SK-MEL-5 (cell line): ENCODE measurements around the gene NRG2. TPM values are rescaled to one million over a fixed set of nuclear protein-coding genes. Genes with fewer than 3 reads are reported as not detected.

Source experiments
- DNase-seq: peaks from one replicate; pipeline ENCODE4 v3.0.0-alpha.2; 2016; ENCODE audit warnings: low read depth, low spot score
- in situ Hi-C: cut with HindIII; loops from 2 replicates; pipeline ENCODE4 v1.10.0; 2016; ENCODE audit warnings: low sequenced_read_pairs, high pct_unique_total_duplicates, low pct_unique_long_range_greater_than_20kb
- total RNA-seq: library from RNA; depleted of rRNA; stranded (reverse); fragments of >200 nt; shearing (Covaris generic); gene quantifications from 2 replicates; pipeline ENCODE4 v1.2.3, GENCODE V29; 2014

The NRG2 gene
- total RNA-seq, 1 experiment from 2014 or later, result 7.8 TPM

- in situ Hi-C loops, result no loop called here
Observed at GRCh38 chr5:139904816-139905661, 138.1 kb downstream of the NRG2 start.

GRCh38 chr5:139904566-139904815, 138.6 kb downstream of the NRG2 start:
- in situ Hi-C loops, result no loop called here
- no peak for DNase-seq

More at GRCh38 chr5:139904816-139905661, 138.1 kb downstream of the NRG2 start:
- no peak for DNase-seq

GRCh38 chr5:139903795-139904565, 139.1 kb downstream of the NRG2 start:
- DNase-seq, result no peak
- in situ Hi-C loops, result no loop called here

- DNase-seq, result no peak
- in situ Hi-C loops, result no loop called here
Observed at GRCh38 chr5:139903450-139903794, 139.7 kb downstream of the NRG2 start.

GRCh38 chr5:139901986-139902385, 141.1 kb downstream of the NRG2 start:
- DNase-seq, result no peak

GRCh38 chr5:139901251-139901575, 141.9 kb downstream of the NRG2 start:
- DNase-seq, result no peak
- in situ Hi-C loops, result no loop called here

More at GRCh38 chr5:139901986-139902385, 141.1 kb downstream of the NRG2 start:
- in situ Hi-C loops, result no loop called here

- in situ Hi-C loops, result no loop called here
- no peak for DNase-seq
Observed at GRCh38 chr5:139900546-139901250, 142.4 kb downstream of the NRG2 start.

GRCh38 chr5:139898981-139899380, 144.1 kb downstream of the NRG2 start:
- DNase-seq, result no peak
- in situ Hi-C loops, result no loop called here

- in situ Hi-C loops, result no loop called here
Observed at GRCh38 chr5:139897982-139898381, 145.1 kb downstream of the NRG2 start.

GRCh38 chr5:139897342-139897741, 145.8 kb downstream of the NRG2 start:
- in situ Hi-C loops, result no loop called here
- DNase-seq, result no peak

More at GRCh38 chr5:139897982-139898381, 145.1 kb downstream of the NRG2 start:
- no peak for DNase-seq

GRCh38 chr5:139896718-139897117, 146.4 kb downstream of the NRG2 start:
- DNase-seq, result no peak
- in situ Hi-C loops, result no loop called here

GRCh38 chr5:139895647-139896046, 147.5 kb downstream of the NRG2 start:
- no peak for DNase-seq
- in situ Hi-C loops, result no loop called here

GRCh38 chr5:139895046-139895445, 148.1 kb downstream of the NRG2 start:
- in situ Hi-C loops, result no loop called here
- no peak for DNase-seq

GRCh38 chr5:139893873-139894272, 149.2 kb downstream of the NRG2 start:
- DNase-seq, result no peak
- in situ Hi-C loops, result no loop called here

GRCh38 chr5:139889410-139889809, 153.7 kb downstream of the NRG2 start:
- no peak for DNase-seq
- in situ Hi-C loops, result no loop called here

- DNase-seq, result no peak
- in situ Hi-C loops, result no loop called here
Observed at GRCh38 chr5:139888370-139888769, 154.7 kb downstream of the NRG2 start.

GRCh38 chr5:139886213-139886612, 156.9 kb downstream of the NRG2 start:
- in situ Hi-C loops, result no loop called here
- DNase-seq, result no peak

GRCh38 chr5:139885857-139886208, 157.3 kb downstream of the NRG2 start:
- in situ Hi-C loops, result no loop called here
- DNase-seq, result no peak
